Suppressor macrophage (primary cell): ENCODE results near the gene AFF3.
A peak's percentile ranks its signal among the peaks of the same experiment; 100 is the strongest.
"Not testable (repeated sequence)": the region's sequence is repeated elsewhere in the genome, so short reads cannot be mapped to it uniquely, and the experiment has no call there.

Experiments used
- DNase-seq, 4 experiments: peaks; one replicate each; pipeline ENCODE4 v3.0.0-alpha.2; 2020 to 2022

Gene AFF3

GRCh38 chr2:99779276-99779675, 363.1 kb downstream of the AFF3 start:
- no peak for DNase-seq

DNA sequence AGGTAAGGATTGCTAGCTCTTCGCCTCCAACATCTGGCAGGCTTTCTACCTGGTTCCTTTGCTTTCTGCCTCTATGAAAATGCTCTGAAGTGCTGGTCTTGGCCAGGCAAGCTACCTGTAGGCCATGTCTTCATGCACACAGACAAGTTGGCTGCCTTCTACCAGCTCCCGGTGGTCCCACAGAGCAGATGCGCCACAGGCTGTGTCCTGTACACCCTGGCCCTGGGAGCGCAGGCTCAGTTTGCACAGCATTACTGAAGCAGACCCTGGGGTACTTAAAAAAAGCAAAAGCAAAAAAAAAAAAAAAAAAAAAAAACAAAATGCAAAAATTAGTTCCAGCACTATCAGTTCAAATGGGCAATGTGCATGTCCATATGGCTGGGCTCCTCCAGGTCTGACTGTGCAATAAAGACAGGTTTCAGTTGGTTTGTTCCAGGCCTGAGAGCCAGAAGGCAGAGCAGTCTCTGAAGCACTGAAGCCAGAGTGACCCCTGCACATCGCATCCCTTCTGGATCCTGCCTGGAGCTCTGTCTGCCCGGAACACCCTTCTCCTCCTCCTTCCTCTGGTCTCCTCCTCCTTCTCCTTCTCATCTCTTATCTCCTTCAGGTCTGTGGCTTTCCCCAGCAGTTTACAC, 364.6 kb downstream of the AFF3 start:
- DNase-seq: no peak

GRCh38 chr2:99776906-99777646, 365.3 kb downstream of the AFF3 start:
- DNase-seq: no peak

DNA sequence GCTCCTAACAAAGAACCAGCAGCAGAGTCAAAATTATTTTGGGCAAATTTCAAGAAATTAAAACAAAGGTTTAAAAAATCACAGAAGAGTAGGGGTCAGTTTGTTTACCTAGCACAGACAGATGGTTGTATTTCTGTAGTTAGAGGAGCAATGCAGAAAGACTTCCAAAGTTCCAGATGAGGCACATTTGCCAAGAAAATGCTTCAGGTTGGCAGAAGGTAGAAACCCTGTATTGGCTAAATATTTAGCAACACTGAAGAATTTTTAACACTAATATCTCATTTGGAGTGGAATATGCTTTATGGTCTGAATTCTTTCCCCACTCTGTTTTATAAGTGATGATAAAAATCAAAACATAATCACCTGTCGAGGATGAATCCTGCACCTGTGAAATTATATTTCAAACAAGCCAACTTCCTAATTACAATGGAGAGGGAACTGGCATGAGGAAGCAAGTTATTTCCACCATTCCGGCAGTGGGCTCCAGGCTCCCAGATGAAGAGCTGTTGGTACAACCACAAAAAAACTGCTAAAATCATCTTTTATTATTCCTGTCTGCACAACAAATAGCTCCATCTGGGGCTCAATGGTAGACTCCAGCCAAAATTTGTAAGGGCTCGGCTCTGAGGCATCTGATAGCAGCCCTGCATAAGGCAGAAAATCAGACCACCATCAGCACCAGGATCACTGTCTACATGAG, 366.0 kb downstream of the AFF3 start:
- DNase-seq: peak in 3 of 4 experiments; percentile 50 to 68 (median 56)

GRCh38 chr2:99775585-99775984, 366.8 kb downstream of the AFF3 start:
- no peak for DNase-seq

DNA sequence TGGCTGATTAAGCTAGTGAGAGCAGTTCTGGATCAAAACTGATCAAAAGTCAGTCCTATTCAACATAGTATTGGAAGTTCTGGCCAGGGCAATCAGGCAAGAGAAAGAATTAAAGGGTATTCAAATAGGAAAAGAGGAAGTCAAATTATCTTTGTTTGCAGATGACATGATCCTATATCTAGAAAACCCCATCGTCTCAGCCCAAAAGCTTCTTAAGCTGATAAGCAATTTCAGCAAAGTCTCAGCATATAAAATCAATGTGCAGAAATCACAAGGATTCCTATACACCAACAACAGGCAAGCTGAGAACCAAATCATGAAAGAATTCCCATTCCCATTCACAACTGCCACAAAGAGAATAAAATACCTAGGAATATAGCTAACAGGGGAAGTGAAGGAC, 368.7 kb downstream of the AFF3 start:
- not testable (repeated sequence) for DNase-seq

- peak in 2 of 4 experiments; percentile 28 to 39 for DNase-seq
Observed at GRCh38 chr2:99772591-99773331, 369.6 kb downstream of the AFF3 start.

- peak; percentile 82 to 93 (median 92) for DNase-seq
Observed at GRCh38 chr2:99771681-99772333, 370.6 kb downstream of the AFF3 start.

- peak in 3 of 4 experiments; percentile 27 to 51 (median 31) for DNase-seq
Observed at GRCh38 chr2:99770876-99771275, 371.5 kb downstream of the AFF3 start.

- peak in 2 of 4 experiments; percentile 34 to 46 for DNase-seq
Observed at GRCh38 chr2:99765731-99766318, 376.6 kb downstream of the AFF3 start.

GRCh38 chr2:99763764-99764163, 378.6 kb downstream of the AFF3 start:
- DNase-seq: no peak

GRCh38 chr2:99762714-99763113, 379.7 kb downstream of the AFF3 start:
- no peak for DNase-seq

DNA sequence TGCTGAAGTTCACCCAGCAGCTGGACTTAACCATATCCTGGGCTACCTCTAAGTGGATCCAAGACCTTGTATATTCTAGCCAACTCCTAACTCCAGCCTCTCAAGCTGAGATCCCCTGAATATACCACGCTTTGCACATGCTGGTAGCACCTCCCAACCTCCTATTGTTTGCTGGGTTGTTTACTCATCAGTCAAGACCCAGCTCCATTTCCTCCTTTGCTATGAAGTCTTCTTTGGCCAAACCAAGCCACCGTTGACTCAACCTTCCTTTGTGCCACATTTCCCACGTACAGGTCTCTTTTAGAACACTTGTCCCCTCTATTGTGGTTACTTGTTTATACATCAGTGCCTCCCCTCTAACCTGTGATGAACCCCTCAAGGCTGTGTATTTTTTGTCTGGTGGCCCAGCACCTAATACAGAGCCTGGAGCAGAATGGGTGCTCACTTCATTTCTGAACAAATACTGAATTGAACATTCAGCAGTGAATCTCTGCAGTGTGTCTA, 384.7 kb downstream of the AFF3 start:
- DNase-seq: no peak

DNA sequence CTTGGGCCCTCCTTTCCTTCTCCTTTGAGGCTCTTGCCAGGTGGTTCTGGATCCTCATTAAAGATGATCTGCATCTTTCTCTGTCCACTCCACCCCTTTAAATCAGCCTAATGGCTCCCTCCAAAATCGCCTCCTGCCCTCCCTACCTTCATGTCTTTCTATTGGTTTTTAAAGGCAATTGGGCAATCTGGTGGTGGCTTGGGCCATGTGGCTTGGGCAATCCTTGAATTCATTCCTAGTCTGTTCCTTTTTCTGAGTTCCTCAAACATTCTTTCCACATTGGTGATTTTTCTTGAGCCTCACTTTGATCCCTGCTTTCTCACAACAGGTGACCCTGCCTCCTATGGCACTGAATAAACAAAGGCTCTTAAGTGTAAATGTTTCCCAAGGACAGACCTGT, 386.3 kb downstream of the AFF3 start:
- DNase-seq: peak; percentile 65 to 87 (median 81)

GRCh38 chr2:99754210-99754609, 388.2 kb downstream of the AFF3 start:
- peak; percentile 22 to 67 (median 40) for DNase-seq

DNA sequence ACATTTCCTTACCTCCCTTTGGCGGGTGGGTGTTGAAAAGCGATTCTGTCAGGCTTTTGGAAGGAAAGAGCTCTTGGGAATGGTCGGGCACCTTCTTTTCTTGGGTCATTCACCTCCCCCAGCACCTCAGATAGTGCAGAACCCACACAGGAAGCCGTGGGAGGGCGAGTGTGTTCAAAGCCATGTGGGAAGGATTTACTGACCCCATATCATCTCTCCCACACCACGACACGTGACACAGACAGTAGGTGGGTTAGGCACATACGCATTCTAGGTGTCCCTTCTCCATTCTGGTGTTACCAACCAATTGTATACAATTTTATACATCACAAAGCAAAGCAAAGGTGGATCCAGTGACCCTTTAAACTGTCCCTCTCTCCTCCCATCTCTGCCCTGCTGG, 388.9 kb downstream of the AFF3 start:
- DNase-seq: peak in 3 of 4 experiments; percentile 20 to 34 (median 29)

DNA sequence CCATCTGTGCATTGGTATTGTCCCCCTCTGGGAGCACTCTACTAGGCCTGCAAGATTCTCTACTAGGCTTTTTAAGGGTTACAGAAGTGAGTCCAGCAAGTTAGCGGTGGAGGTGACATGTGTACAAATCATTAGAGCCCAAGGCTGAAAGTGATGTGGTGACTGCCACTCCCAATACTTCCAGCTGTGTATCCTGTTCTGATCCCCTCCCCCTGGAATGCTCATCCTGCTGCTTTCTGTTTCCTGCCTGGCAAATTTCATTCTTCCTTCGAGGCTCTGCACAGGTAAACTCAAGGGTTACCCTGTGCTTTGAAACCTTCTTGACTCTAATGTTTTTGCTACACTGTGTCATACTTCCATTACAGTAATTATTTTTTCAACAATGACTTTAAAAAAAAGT, 394.0 kb downstream of the AFF3 start:
- no peak for DNase-seq

DNA sequence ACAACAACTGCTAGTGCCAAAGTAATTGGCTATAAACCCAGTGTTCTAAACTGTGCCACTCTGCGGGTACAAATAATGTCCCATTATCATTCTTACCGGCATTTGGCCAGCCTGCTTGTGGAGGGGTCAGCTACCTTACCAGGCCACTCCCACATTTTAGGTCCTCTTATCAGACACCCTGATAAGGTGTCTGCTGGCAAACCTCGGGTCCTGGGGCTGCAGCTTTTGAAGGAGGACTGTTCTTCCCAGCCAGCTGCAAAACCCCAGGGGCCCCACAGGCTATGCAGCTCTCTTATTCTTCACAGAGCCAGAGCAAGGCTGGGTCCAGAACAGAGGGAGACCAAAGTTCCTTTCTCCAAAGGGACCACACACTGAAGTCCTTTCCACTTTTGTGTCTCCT, 394.5 kb downstream of the AFF3 start:
- no peak for DNase-seq

DNA sequence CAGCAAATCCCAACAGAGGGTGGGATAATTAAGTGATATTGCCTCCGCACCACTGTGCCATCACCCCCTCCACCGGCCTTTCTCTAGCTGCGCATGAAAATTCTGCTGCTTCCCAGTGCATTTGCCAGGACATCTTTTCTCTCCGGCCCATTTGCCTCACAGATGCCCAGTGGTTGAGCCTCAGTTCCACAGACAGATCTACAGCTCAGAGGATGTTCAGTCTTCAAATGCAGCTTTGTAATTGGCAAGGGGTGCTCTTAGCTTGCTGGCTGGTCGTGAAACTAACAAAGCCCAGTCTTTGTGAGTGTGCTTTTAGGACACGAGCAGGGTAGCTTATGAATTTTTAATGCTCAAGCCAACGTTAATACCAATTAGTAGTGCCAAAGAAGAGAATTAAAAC, 399.2 kb downstream of the AFF3 start:
- DNase-seq: no peak

DNA sequence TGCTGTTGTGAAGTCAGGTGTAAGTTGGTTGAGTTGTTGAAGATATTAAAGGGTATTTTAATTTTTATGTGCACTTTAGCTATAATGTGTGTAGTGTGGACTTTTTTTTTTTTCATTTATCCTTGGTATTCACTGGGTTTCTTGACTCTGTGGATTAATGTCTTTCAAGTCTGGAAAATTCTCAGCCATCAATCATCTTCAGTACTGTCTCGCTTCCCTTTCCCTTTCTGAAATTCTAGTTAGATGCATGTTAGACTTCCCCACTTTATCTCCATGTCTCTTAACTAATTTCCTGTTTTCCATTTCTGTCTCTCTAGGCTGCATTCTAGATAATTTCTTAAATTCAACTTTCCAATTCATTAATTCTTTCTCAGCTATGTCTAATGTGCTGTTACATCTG, 404.9 kb downstream of the AFF3 start:
- peak in 2 of 4 experiments; percentile 25 to 54 for DNase-seq

DNA sequence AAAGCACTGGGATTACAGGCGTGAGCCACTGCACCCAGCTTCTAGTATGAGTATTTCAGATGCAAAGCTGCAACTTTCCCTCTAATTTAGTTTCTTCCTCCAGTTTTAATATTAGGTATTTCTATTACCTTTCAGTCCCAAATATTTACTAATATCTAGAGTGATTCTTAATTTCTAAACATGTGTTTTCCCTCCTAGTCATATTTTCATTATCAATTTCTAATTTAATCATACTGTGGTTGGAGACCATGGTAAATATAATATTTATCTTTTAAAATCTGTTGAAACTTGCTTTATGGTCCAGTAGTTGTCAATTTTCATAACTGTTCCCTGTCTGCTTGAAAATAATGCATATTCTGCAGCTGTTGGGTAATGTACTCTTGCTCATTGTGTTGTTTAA, 406.6 kb downstream of the AFF3 start:
- no peak for DNase-seq

DNA sequence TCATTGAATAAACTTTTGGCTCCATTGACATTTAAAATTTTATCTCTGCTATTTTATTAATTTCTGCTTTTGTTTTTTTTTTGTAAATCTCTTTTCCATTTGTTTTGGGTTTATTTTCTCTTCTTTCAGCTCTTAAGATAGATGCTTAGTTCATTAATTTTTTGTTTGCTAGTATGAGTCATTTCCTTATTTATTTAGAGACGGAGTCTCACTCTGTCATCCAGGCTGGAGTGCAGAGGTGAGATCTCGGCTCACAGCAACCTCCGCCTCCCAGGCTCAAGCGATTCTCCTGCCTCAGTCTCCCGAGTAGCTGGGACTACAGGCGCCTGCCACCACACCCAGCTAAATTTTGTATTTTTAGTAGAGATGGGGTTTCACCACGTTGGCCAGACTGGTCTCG, 407.1 kb downstream of the AFF3 start:
- DNase-seq: peak in 1 of 4 experiments; percentile 13
